Mesendoderm (in vitro differentiated cells): Measurements from ENCODE around the gene PHKG1.
A peak's percentile ranks its signal among the peaks of the same experiment; 100 is the strongest.
"Not testable (repeated sequence)": the region's sequence is repeated elsewhere in the genome, so short reads cannot be mapped to it uniquely, and the experiment has no call there.

Source experiments
- DNase-seq: peaks from one replicate; pipeline ENCODE4 v3.0.0; 2013
- H2AK5ac ChIP-seq: 2 replicates; pipeline ENCODE4 v1.6.1; 2013; ENCODE audit warnings: low read length, inconsistent platforms
- H2BK120ac ChIP-seq: 2 replicates; pipeline ENCODE4 v1.6.1; 2013; ENCODE audit warnings: low read depth, mild to moderate bottlenecking, low read length, moderate library complexity, mixed read lengths
- H2BK15ac ChIP-seq: replicated peaks from 2 replicates; pipeline ENCODE4 v1.6.1; 2013; ENCODE audit warnings: low read depth, mild to moderate bottlenecking, moderate library complexity
- H2BK5ac ChIP-seq: 2 replicates; pipeline ENCODE4 v1.6.1; 2013; ENCODE audit warnings: low read length, inconsistent platforms
- H3K18ac ChIP-seq: 2 replicates; pipeline ENCODE4 v1.6.1; 2013; ENCODE audit warnings: mild to moderate bottlenecking, low read length, mixed read lengths
- H3K23ac ChIP-seq: one replicate; pipeline ENCODE4 v1.6.1; 2013; ENCODE audit warnings: low read length
- H3K27ac ChIP-seq: 2 replicates; pipeline ENCODE4 v1.5.1; 2013; ENCODE audit warnings: low read depth, mild to moderate bottlenecking, inconsistent platforms, low read length, moderate library complexity
- H3K27me3 ChIP-seq: 2 replicates; pipeline ENCODE4 v1.6.1; 2013; ENCODE audit warnings: low read length, control low read depth, mild to moderate bottlenecking, inconsistent platforms; ENCODE audit not compliant: insufficient read depth, poor library complexity
- H3K36me3 ChIP-seq: 2 replicates; pipeline ENCODE4 v1.6.1; 2013; ENCODE audit warnings: low read length, inconsistent platforms; ENCODE audit not compliant: control insufficient read depth, insufficient read depth
- H3K4ac ChIP-seq: one replicate; pipeline ENCODE4 v1.6.1; 2013; ENCODE audit warnings: low read depth, mild to moderate bottlenecking, low read length, moderate library complexity
- H3K4me1 ChIP-seq: 2 replicates; pipeline ENCODE4 v1.6.1; 2013; ENCODE audit warnings: low read depth, low read length, inconsistent platforms; ENCODE audit not compliant: control insufficient read depth
- H3K4me2 ChIP-seq: 2 replicates; pipeline ENCODE4 v1.6.1; 2013; ENCODE audit warnings: low read length
- H3K4me3 ChIP-seq: 2 replicates; pipeline ENCODE4 v1.5.1; 2013; ENCODE audit warnings: mild to moderate bottlenecking, low read length
- H3K56ac ChIP-seq: one replicate; pipeline ENCODE4 v1.6.1; 2013; ENCODE audit warnings: low read length
- H3K79me1 ChIP-seq: 2 replicates; pipeline ENCODE4 v1.6.1; 2013; ENCODE audit warnings: low read length, inconsistent platforms
- H3K79me2 ChIP-seq: 2 replicates; pipeline ENCODE4 v1.6.1; 2013; ENCODE audit warnings: mild to moderate bottlenecking, low read length; ENCODE audit not compliant: control insufficient read depth, insufficient read depth
- H3K9ac ChIP-seq: 2 replicates; pipeline ENCODE4 v1.6.1; 2013; ENCODE audit warnings: low read length, inconsistent platforms
- H4K5ac ChIP-seq: one replicate; pipeline ENCODE4 v1.6.1; 2013; ENCODE audit warnings: low read length
- H4K8ac ChIP-seq: one replicate; pipeline ENCODE4 v1.6.1; 2013; ENCODE audit warnings: low read depth, mild to moderate bottlenecking, control low read depth, low read length, moderate library complexity
- WGBS: extraction: QIAGEN DNeasy Blood & Tissue Kit; methylation state at CpG from one replicate; pipeline ENCODE4 v1.1.7; 2013; ENCODE audit warnings: low lambda C conversion rate, missing lambda C conversion rate; ENCODE audit not compliant: insufficient coverage; ENCODE audit errors: extremely low coverage; 5-methylcytosine and 5-hydroxymethylcytosine counted together

Gene PHKG1

DNA sequence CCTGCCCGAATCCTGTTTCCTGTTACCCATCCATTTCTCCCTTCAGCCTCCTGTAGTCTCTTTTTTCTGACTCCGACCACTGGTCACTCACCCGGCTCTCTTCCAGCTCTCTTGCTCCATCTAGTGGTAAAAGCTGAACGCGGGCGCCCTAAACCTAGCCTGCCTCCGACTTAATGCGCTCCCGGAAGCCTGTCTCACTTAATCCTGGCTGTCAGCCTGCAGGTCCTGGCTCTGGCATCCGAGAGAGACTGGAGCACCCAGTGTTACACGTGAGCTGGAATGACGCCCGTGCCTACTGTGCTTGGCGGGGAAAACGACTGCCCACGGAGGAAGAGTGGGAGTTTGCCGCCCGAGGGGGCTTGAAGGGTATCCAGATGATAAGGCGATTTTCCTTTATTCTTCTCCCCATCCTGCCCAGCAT lies 18.4 kb downstream of the PHKG1 start:
- peak; percentile 92 for DNase-seq
- H3K27me3 ChIP-seq, result no peaks in the 10 kb centered on the region
- H3K79me2 ChIP-seq, result no peaks in the 10 kb centered on the region
- no peaks in the 10 kb centered on the region for H3K4me1 ChIP-seq
- H3K36me3 ChIP-seq, result no peaks in the 10 kb centered on the region
- H3K79me1 ChIP-seq, result no peaks in the 10 kb centered on the region
- no peak overlapping the region for H2BK5ac ChIP-seq
- no peak overlapping the region for H2AK5ac ChIP-seq
- no peak overlapping the region for H3K4me2 ChIP-seq
- H4K8ac ChIP-seq, result no peak overlapping the region
- H4K5ac ChIP-seq, result no peak overlapping the region
- WGBS, result no CpG with 5 or more reads among the region's 19 CpGs
- no peak overlapping the region for H3K56ac ChIP-seq
- H3K27ac ChIP-seq, result no peak overlapping the region
- H2BK15ac ChIP-seq, result no peak overlapping the region
- H3K4me3 ChIP-seq, result no peak overlapping the region
- H2BK120ac ChIP-seq, result no peak overlapping the region
- no peak overlapping the region for H3K18ac ChIP-seq
- H3K23ac ChIP-seq, result no peak overlapping the region
- H3K4ac ChIP-seq, result no peak overlapping the region
- no peak overlapping the region for H3K9ac ChIP-seq

DNA sequence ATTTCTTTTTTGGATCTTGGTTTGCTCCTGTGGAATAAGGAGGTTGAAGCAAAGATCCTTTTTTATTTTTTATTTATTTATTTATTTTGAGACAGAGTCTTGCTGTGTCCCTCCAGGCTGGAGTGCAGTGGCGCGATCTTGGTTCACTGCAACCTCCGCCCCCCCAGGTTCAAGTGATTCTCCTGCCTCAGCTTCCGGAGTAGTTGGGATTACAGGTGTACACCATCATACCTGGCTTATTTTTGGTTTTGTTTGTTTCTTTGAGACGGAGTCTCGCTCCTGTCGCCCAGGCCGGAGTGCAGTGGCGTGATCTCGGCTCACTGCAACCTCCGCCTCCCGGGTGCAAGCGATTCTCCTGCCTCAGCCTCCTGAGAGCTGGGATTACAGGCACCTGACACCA lies 26.4 kb downstream of the PHKG1 start:
- DNase-seq, H3K27ac ChIP-seq, H3K56ac ChIP-seq, H4K5ac ChIP-seq, H3K23ac ChIP-seq, H3K18ac ChIP-seq, H3K9ac ChIP-seq, H2BK15ac ChIP-seq, H3K4me1 ChIP-seq, H3K4me2 ChIP-seq, H3K79me2 ChIP-seq, H2BK120ac ChIP-seq, H3K27me3 ChIP-seq, H2BK5ac ChIP-seq, H3K4ac ChIP-seq, H3K79me1 ChIP-seq, H3K4me3 ChIP-seq, H2AK5ac ChIP-seq, H4K8ac ChIP-seq, H3K36me3 ChIP-seq: not testable (repeated sequence)
- no CpG with 5 or more reads among the region's 13 CpGs for WGBS

DNA sequence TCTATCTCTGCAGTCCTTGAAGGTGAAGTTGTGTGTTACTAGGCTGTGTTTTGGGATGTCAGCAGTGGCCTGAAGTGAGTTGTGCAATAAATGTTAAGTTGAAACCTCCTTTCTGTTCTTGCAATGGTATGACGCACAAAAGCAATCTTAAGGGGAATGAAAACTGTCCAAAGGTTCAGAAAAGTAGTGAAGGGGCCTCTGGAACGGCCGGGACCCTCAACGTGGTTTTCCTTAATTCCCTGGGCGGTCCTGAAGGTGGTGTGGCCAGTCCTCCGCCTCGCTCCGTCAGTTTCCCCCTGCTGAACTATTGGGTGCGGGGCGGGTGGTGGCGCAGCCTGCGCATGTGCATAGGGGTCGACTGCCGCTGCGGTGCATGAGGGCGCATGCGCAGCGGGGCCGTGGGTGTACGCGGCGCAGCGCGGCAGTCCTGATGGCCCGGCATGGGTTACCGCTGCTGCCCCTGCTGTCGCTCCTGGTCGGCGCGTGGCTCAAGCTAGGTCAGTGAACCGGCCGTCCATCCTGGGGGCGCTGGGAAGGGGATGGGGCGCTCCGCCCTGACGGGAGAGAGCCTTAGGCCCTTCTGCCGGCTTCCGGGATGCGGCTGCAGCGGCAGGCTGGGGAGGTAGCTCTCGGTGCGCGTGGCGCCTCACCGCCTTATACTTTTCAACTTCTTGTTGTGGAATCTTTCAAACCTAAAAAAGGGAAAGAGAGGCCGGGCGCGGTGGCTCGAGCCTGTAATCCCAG lies 28.7 kb downstream of the PHKG1 start, which contains the start of gene SUMF2:
Gene SUMF2 (plus strand): TSS at position 405 of the 744 bp plus-strand sequence. CDS start 26 bp downstream, at position 431.
- H3K4me2 ChIP-seq, result peak within 1 kb of the TSS; percentile 33
- H3K27me3 ChIP-seq, result no peaks in the 10 kb centered on the region
- DNase-seq, result peak; percentile 94
- peak within 1 kb of the TSS; percentile 81 for H3K4me3 ChIP-seq
- WGBS, result no CpG with 5 or more reads among the region's 49 CpGs
- H2BK5ac ChIP-seq, result no peak within 1 kb of the TSS
- peaks cover 8% of the 10 kb centered on the region for H3K36me3 ChIP-seq
- H3K79me2 ChIP-seq, result no peaks in the 10 kb centered on the region
- peak within 1 kb of the TSS; percentile 87 for H3K27ac ChIP-seq
- H4K5ac ChIP-seq, result no peak within 1 kb of the TSS
- H4K8ac ChIP-seq, result no peak within 1 kb of the TSS
- no peak within 1 kb of the TSS for H3K23ac ChIP-seq
- no peak within 1 kb of the TSS for H3K4ac ChIP-seq
- H3K56ac ChIP-seq, result peak within 1 kb of the TSS; percentile 86
- peaks cover 1% of the 10 kb centered on the region for H3K79me1 ChIP-seq
- H2BK120ac ChIP-seq, result no peak within 1 kb of the TSS
- peak within 1 kb of the TSS; percentile 65 for H3K18ac ChIP-seq
- no peaks in the 10 kb centered on the region for H3K4me1 ChIP-seq
- peak within 1 kb of the TSS; percentile 85 for H3K9ac ChIP-seq
- H2AK5ac ChIP-seq, result no peak within 1 kb of the TSS
- H2BK15ac ChIP-seq, result no peak within 1 kb of the TSS

DNA sequence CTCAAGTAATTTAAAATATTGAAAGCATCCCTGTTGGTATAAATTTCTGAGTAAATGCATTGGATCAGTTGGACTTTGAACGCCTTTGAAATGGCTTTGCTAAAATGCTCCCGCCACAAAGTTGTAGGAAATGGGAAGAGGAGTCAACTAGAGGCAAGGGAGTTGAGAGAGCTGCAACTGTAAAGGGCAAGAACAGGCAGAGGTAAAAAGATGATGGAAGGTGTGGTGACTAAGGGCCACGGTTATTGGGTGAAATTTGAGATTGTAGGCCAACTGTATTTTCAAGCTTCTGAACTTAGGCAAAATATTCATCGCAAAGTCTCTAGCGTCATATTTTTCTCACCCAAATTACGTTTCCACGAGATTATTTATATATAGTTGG lies 29.3 kb downstream of the PHKG1 start:
- Histone ChIP-seq H3K27ac (no peak overlapping the region), H3K56ac (no peak overlapping the region), H2BK15ac (no peak overlapping the region), H4K5ac (no peak overlapping the region), H3K79me2 (no peaks in the 10 kb centered on the region), H3K36me3 (peaks cover 8% of the 10 kb centered on the region), H3K4ac (no peak overlapping the region), H2BK120ac (no peak overlapping the region), H3K23ac (no peak overlapping the region), H3K18ac (no peak overlapping the region), H3K9ac (peak overlapping the region; percentile 59), H4K8ac (no peak overlapping the region), H2AK5ac (no peak overlapping the region), H3K27me3 (no peaks in the 10 kb centered on the region), H2BK5ac (no peak overlapping the region), H3K79me1 (peaks cover 1% of the 10 kb centered on the region), H3K4me3 (no peak overlapping the region), H3K4me2 (no peak overlapping the region), H3K4me1 (no peaks in the 10 kb centered on the region)
- no CpG with 5 or more reads among the region's 7 CpGs for WGBS
- DNase-seq, result peak; percentile 28

DNA sequence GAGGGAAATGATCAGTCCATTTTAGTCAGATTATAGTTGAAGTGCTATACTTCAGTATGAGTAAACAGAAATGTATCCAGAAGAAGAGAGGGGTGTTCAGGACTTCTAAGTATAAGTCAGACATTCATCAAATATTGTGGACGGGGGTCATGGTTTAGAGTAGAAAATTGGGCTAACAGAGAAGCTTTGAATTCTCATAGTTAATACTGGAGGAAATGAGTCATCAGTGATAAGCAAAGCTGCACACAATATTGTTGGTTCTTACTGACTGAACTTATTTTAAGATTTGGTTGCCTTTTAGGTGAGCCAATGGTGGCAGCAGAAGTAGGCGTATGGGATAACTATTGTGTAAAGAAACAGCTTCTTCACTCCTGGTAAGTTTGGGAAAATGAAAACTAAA lies 30.4 kb downstream of the PHKG1 start:
- Histone ChIP-seq H2BK120ac (no peak overlapping the region), H3K4me2 (no peak overlapping the region), H4K5ac (no peak overlapping the region), H3K23ac (no peak overlapping the region), H3K36me3 (peaks cover 11% of the 10 kb centered on the region), H2BK5ac (no peak overlapping the region), H3K4me3 (no peak overlapping the region), H3K18ac (no peak overlapping the region), H4K8ac (no peak overlapping the region), H3K27me3 (no peaks in the 10 kb centered on the region), H3K27ac (no peak overlapping the region), H3K4ac (no peak overlapping the region), H3K79me2 (no peaks in the 10 kb centered on the region), H3K4me1 (no peaks in the 10 kb centered on the region), H2AK5ac (no peak overlapping the region), H3K9ac (no peak overlapping the region), H2BK15ac (no peak overlapping the region), H3K56ac (no peak overlapping the region), H3K79me1 (peaks cover 1% of the 10 kb centered on the region)
- DNase-seq, result no peak
- WGBS, result no CpG with 5 or more reads among the region's 2 CpGs

DNA sequence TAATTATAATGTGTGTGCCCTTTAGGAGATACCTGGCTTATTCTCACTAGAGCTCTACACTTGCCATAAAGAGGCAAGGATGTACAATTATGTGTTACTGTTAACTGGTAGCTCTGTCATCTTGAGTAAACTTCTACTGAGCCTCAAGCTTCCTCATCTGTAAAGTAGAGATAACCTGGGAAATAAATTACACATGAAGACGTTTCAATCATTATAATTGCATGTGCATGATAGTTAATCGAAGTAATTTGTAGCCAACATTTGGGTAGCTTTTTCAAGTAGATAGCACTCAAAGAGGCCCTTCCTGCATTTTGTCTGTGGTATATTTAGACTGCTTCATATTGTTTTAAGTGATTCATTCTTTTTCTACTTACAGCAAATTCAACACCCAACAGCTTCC lies 38.8 kb downstream of the PHKG1 start:
- peaks cover 6% of the 10 kb centered on the region for H3K36me3 ChIP-seq
- H3K79me2 ChIP-seq, result peaks cover 40% of the 10 kb centered on the region

More for the DNA sequence above, 38.8 kb downstream of the PHKG1 start:
- Histone ChIP-seq H3K4me1 (peaks cover 4% of the 10 kb centered on the region), H3K4me2 (no peak overlapping the region), H3K4ac (no peak overlapping the region), H3K4me3 (no peak overlapping the region), H4K5ac (no peak overlapping the region), H2AK5ac (no peak overlapping the region), H2BK120ac (no peak overlapping the region), H3K27ac (no peak overlapping the region), H3K9ac (peak overlapping the region; percentile 77), H3K56ac (no peak overlapping the region), H3K79me1 (no peaks in the 10 kb centered on the region), H3K23ac (no peak overlapping the region), H2BK15ac (no peak overlapping the region), H3K27me3 (no peaks in the 10 kb centered on the region), H2BK5ac (no peak overlapping the region), H4K8ac (no peak overlapping the region), H3K18ac (no peak overlapping the region)
- no peak for DNase-seq
- whole genome bisulfite sequencing, result no CpG with 5 or more reads among the region's 2 CpGs
